HG02571 (cell line): ENCODE results near the gene DLX5.

Experiments used
- ATAC-seq: cut with Tn5 transposase; IDR thresholded peaks from one replicate; pipeline ENCODE4 v1.9.1; 2021; ENCODE audit warnings: mild to moderate bottlenecking, moderate library complexity; ENCODE audit not compliant: unreplicated experiment

DLX5 gene

GRCh38 chr7:96992192-96993005, 32.2 kb downstream of the DLX5 start:
- no peak for ATAC-seq

- no peak for ATAC-seq
Observed at GRCh38 chr7:96991546-96992191, 33.0 kb downstream of the DLX5 start.

GRCh38 chr7:96989859-96990317, 34.7 kb downstream of the DLX5 start:
- no peak for ATAC-seq

- no peak for ATAC-seq
Observed at GRCh38 chr7:96989241-96989858, 35.3 kb downstream of the DLX5 start.

- ATAC-seq = no peak
Observed at GRCh38 chr7:96987719-96988118, 36.9 kb downstream of the DLX5 start.

GRCh38 chr7:96986901-96987300, 37.7 kb downstream of the DLX5 start:
- no peak for ATAC-seq

GRCh38 chr7:96985992-96986391, 38.6 kb downstream of the DLX5 start:
- no peak for ATAC-seq

GRCh38 chr7:96982586-96982985, 42.0 kb downstream of the DLX5 start:
- no peak for ATAC-seq

GRCh38 chr7:96979551-96980276, 44.9 kb downstream of the DLX5 start:
- ATAC-seq = no peak

GRCh38 chr7:96977445-96977844, 47.2 kb downstream of the DLX5 start:
- ATAC-seq = no peak

GRCh38 chr7:96976106-96976505, 48.5 kb downstream of the DLX5 start:
- no peak for ATAC-seq

GRCh38 chr7:96973986-96974385, 50.6 kb downstream of the DLX5 start:
- ATAC-seq = no peak

GRCh38 chr7:96970739-96971138, 53.9 kb downstream of the DLX5 start:
- ATAC-seq = no peak
